Suppressor macrophage (primary cell): ENCODE results near the gene STARD8.
A peak's percentile ranks its signal among the peaks of the same experiment; 100 is the strongest.
"Not testable (repeated sequence)": the region's sequence is repeated elsewhere in the genome, so short reads cannot be mapped to it uniquely, and the experiment has no call there.

ENCODE experiments used
- DNase-seq, 4 experiments: peaks; one replicate each; pipeline ENCODE4 v3.0.0-alpha.2; 2020 to 2022

Gene STARD8

DNA sequence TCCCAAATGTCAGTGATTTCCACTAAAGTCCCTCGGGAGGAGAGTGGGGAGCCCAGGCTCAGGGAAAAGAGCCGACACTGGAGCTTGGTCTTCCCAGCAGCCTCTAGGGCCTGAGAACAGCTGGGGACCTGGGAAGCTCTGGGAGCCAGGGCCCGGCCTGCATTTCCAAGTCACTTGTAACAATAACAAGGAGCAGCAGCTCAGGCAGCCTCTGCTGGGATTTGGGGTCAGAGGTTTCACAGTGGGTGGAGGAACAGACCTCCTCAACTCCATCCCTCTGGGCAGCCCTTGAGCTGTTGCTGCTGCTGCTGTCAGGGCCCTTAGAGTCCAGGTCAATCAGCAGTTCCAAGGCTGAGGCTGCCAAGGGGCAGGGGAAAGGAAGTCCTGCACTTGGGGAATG is 11.1 kb downstream of the STARD8 start:
- DNase-seq, result no peak

DNA sequence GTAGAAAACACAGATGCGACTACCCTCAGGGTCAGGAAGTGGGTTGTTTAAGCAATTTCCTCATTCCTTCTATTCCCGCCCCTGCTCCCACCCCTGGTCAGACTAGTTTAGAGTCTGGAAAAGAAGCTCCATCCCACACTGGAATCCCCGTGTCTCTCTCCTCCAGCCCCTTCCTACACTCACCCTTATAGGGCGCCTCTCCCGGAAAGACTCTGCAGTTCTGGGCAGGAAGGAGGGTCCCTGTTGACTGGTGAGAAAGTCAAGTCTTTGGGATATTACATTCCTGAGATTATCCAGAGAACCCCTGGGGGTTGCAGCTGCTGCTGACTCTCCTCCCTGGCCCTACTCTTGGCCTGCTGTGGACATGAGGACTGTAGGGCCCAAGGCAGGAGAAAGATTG is 11.9 kb downstream of the STARD8 start:
- no peak for DNase-seq

DNA sequence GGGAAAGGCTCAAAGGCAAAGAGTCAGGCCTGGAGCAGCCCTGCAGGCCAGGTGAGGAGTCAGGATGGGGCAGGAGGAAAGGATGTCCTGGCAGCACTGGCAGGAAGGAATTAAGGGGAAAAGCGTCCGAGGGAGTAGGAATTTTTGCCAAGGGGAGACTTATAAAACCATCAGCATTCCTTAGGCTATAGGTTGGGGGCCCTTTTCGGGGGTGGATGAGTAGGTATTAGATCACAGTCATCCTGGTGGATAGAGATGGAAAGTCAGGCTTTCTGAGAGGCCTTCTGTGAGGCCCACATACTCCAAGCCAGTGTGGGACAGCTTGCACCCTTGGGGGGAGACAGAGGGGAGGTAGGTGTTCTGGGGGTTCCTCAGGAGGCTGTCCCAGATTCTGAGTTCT is 12.3 kb downstream of the STARD8 start:
- DNase-seq, result no peak

DNA sequence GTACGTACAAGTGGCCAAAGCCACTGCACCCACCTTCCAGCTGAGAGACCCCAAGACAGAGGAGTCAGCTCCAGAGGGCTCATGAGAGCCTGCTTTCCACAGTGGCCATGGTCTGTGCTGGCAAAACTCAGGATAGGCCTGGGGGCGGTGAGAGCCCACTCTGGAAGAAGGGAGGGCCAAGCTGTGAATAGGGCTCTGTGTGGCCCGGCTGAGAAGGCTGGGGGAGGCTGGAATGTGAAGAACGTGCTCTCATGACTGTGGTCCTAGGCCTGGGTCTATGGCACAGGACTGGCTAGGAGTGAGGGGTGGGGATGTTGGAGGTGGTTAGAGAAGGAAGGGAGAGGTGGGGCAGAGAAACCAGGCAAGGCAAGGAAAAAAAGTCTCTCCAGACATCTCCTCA is 13.3 kb downstream of the STARD8 start:
- no peak for DNase-seq

DNA sequence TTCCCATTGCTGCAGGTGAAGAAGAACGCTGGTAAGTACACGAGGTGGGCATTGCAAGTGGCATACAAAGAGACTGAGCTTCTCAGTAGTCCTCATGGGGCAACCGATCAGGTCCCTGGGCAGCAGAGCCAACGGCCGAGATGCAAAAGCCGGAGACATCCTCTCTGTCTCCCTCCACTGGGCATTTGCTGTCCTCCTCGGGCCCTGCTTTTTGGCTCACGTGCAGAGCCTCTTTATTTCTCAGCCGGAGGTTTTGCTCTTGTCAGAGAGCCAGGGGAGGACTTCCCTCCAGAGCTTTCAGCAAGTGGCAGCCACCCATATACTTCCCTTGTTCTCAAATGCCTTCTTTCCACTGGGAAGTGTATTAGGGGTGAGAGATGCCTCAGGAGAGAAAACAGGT is 18.0 kb downstream of the STARD8 start:
- DNase-seq, result peak; percentile 67 to 78 (median 75)

DNA sequence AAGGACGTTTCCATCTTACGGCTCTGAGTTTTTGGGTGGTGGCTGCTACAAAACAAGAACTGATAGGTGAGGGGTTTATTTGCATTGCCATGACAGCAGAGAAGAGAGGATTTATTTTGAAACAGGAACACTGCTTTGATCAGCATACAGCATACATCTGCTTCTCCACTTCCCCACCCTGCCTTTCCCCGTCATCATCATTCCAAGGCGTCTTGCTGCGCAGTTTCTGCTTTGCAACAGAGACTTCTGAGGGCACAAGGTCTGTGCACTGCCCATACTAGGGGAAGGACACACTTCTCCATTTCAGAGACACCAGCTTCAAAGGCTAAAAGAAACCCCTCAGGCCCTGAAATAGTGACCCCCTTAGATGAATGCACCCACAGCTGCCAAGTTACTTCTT is 19.1 kb downstream of the STARD8 start:
- peak; percentile 79 to 90 (median 84) for DNase-seq

DNA sequence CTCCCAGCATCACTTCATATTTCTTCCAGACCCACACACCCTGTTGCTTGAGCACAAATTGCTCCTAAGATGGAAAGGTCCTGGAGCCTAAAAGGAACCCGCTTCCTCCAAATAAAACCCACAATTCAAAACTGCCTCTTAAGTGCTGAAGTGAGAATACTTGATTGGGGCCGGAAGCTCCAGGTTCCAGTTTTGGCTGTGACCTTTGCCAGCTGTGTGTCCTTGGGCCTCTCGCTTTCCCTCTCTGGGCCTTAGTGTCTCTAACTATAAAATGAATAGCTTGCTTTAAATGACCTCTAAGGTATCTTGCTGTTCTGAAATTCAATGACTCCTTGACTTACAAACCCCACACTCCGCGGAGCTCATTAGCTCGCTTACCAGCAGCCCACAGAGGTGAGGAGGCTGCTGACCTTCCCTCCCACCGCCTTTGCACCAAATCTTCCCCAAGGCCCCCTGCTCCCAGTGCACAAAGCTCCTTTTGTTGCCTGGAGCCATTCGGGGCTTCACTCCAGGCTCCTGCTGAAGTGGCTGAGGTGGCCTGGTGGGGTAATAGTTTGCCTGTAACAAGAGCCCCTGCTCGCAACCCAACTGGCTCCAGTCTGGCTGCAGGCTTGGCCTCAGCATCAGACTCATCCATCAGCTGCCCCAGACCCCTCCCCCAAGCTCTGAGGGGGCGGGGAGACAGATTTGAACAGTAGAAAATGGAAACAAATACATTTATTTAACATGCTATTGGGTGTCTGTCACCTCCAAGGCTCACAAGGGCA is 21.8 kb downstream of the STARD8 start:
- no peak for DNase-seq

DNA sequence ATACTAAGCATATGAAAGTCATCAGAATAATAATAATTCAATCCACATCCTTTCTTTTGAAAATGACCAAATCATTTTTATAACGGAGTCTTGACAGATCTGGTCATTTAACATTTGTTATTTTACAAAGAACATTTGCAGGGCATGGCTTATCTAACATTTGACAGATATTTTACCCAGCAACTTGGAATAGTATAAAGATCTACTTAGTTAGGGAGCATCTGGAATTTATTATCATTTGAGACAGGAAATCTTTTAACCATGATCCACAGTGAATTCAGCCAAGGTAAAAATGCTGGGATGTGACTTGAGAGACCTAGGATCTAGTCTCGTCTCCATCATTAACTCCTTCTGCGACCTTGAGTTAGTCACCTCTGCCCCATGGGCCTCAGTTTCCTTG is 22.4 kb downstream of the STARD8 start:
- DNase-seq, result no peak

DNA sequence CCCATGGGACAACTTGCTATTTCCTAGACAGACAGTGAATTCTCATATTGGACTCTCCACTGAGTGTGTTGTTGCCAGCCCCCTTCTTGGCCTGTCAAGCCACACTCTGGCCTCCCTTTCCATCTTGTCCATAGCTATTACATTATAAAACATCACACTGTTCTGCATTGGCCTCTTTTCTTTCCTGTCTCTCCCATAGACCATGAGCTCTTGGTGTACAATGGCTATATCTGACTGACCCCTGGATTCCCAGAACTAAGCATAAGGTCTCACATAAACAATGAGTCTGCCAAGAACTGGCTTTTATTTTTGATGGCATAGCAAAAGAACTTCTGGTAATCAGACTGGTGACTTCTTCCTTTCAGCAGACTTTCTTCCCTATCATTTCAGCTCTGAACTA is 23.8 kb downstream of the STARD8 start:
- no peak for DNase-seq

DNA sequence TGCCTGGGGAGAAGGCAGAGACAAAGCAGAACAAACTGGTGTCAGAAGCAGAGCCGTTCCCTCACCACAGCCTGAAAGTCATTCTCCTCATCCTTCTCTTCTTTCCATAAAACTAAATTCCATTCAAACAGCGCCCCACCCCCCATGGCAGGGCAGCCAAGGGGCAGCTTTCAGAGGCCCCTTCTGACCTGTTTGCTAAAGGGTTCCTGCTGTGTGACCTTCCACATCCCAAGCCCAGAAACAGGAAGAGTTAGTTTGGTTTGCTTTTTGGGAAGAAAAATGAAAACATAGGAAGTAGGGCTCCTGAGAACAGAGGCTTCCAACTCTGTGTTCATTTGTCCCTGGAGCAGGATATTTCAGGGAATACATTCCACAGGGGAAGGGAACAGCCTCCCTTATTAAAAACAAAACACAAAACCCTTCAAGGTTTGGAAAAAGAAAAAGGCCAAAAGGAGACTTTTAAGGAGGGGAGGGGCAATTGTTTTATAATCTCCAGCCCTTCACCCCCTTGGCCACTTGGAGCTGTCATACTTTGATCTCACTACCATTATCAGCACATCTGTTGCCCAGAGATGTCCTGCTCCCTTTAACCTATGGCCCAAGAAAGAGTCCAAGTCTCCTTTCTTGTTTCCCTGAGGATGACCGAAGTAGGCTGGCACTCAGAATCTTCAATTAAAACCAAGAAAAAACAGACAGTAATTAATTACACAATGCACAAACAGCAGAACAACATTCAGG is 25.3 kb downstream of the STARD8 start:
- DNase-seq, result no peak

DNA sequence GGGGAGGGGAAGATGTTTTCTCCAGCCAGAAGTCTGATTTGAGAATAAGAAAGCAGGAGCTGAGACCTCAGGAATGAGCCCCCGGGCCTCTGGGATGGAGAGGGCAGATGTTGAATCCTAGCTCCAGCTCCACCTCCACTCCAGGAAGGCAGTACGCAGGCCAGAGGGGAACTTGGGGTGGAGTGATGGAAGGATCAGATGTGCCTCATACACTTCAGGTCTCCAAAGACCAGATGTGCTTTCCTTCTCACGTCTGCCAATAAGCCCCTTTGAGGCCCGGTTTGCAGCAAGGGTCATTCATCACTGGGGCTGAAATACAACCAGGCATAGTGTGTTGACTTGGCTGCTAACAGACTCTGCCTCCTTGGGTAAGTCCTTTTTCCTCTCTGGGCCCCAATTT is 28.1 kb downstream of the STARD8 start:
- no peak for DNase-seq

DNA sequence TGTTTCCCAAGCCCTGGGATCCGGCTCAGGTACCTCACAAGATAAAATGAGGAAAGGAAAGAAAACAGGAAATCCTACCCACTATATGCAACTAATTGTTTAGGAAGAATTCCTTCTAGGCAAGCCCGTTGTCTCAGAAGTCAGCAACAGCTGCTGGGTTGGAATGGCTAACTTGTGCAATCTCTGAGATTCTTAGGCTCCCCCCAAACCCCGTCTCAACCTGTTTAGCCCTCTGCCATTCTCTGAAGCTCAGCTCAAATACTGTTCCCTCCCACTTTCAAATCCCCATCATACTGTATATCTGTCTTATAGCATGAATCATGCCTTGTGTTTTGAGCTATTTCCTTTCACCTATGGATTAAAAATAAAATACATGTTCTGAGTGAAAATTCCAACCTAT is 28.9 kb downstream of the STARD8 start:
- DNase-seq, result no peak

DNA sequence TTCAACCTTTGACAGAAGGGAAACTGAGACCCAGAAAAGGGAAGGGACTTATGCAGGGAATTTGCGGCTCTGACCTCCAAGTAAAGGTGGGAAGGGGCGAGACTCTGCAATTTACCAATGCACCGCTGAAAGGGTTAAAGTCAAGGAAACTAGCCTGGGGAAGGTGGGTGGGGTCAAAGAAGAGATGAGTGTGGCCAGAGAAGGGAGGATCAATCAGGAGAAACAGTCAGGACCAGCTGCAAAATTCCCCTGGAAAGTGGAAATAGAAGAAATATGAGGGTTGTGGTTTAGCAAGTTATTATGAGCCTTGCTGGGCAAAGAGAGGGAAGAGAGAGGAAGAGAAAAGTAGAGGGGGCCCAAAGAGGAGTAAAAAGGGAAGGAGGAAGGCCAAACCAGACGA is 30.5 kb downstream of the STARD8 start:
- DNase-seq, result no peak

DNA sequence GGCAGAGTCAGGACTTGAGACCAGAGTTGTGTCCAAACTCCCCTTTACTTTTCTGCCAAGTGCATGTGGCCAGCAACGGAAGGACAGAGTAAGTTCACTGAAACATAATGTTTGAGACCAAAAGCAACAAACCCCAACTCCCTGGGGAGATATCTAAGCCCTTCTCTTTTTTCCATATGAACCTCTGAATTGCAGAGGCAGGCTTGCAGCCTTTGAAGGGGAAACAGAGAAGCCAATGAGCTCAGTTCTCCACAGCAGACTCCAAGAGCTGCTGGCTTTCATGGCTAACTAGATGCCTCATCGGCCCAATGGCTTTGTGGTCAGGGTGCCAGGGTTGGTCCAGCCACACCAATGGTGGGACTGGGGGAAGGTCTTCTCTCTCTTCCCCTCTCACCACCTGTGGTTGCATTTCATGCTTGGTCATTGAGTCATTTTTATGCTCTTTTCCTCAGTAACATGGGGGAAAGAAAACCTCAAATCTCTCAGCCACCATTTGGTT is 34.0 kb downstream of the STARD8 start:
- peak in 2 of 4 experiments; percentile 31 to 36 for DNase-seq

DNA sequence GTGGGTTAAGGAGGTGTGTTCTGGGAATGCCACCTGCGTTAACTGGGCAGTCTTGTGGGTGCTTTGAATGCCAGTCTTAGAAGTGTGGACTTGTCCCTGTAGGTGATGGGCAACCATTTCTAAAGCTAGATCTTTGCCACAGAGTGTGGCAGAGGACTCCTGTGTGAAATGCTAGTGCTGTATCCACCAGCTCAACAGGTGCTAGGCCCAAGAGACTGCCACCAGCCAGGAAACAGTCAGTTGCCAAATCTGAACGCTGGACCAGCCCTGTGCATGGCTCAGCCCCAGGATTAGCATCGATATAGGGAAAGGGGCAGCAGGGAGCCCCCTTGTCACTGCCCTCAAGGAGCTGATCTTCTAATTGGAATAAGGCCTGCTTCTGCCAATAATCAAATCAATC is 35.3 kb downstream of the STARD8 start:
- no peak for DNase-seq

DNA sequence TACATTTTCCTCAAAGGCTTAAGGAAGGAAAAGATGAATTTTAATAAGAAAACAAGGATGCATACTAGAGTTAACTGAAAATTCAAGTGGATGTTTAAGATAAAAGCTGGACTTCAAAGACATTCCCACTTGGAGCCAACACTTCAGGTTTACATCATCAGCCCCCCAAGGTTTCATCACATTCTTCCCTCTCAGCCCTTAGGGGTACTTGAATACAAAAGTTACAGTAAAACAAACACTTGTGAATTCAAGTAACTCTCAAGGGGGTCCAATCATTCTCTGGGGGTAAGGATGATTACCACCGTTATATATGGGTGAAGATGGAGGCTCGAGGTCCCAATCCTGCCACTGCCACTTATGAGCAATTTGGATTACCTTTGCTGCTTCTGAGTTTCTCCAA is 36.1 kb downstream of the STARD8 start:
- no peak for DNase-seq

DNA sequence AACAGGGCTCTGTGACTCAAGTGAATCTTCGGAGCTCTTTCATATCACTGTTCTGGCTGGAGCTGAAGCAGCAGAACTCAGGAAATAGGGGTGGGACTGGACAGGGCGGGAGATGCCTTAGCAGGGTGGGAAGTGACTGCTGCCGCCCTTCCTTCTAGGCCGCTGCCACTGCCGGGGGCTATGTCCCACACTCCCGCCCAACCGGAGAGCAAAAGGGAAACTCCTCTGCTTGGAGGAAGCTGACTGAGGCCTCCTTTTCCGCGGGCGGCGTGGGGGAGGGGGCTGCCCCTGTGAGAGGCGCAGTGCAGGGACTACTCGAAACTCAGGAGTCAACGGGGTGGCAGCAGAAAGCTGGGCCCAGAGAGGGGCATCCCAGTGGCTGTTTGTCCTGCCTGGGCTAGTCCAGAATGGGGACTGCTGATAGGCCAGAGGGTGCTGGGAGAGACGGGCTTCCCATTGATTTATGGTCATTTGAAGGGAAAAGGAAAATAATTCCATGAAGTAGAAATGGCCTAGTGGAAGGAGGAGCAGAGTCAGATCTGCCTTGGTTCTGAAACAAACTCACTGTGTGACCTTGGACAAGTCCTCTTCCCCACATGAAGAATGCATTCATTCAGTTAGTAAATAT is 36.9 kb downstream of the STARD8 start:
- DNase-seq, result peak; percentile 56 to 85 (median 78)

DNA sequence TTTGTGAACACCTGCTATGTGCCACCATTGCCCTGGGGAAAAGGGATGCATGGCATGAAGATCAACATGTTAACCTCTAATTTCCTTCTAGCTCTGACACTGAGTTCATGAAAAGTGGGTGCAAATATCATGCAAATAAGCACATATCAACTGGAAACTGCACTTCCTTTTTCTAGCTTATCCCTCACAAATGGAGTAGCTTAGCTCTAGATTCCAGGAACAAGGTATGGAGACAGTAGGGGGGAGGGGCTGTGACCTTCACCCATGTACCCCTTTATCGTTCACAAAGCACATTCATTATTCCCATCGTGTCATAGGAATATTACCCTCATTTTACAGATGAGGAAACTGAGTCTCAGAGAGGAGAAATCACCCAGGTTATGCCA is 37.4 kb downstream of the STARD8 start:
- peak in 2 of 4 experiments; percentile 23 to 37 for DNase-seq

DNA sequence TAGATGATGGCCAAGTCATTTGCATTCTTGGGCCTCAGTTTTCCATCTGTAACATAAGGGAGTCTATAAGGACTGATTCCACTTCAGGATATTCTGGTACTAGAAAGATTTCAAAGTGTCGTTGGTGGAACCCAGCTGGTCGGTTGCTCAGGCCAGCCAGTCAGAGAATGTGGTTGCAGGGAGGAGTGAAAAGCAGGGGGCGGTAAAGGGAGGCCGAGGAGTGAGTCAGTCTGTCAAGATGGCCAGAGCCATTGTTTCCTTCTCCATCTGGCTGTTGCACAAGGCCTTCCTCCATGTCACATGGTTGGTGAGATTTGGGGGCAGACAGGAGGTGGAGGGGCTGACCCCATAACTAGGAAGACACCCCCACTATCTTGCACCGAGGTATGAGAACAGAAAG is 38.2 kb downstream of the STARD8 start:
- peak; percentile 65 to 82 (median 79) for DNase-seq

DNA sequence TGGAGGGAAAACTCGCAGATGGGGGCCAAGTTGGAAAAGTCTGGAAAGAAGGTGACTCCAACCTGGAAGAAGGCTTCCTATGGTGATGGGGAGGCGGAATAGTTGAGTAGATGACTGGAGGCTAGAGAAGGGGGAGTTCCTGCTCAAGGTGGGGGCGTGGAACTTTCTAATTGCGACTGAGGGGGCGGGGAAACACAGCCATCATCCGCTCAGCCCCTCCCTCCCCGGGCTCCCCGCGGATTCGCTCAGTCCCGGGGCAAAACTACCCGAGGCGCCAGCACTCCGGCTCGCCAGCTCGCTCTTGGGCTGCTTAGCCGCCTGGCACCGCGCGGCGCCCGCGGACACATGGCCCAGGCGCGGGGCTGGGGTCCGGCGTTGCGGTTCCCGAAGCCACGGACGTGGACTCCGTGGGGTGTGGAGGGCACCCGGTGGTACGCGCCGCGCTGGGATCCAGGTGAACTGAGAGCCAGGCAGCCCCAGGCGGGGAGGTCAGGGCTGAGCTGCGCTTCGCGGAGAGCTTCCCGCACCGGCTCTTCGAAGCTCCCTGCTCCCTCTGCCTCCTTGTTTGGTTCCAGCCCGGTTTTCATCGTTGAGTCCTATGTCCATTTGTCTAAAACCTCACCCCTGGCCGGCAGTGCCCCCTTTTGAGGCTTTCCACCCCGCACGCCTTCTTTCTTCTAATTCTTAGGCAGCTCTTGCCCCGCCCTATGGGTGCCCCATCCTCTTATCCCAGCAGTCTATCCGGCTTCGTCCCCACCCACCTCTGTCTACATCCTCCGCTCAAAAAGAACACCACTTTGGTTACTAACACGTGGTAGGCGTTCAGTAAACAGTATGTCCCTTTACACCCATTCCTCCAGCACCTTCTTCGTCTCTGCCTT is 38.9 kb downstream of the STARD8 start:
- DNase-seq, result peak; percentile 70 to 84 (median 76)

DNA sequence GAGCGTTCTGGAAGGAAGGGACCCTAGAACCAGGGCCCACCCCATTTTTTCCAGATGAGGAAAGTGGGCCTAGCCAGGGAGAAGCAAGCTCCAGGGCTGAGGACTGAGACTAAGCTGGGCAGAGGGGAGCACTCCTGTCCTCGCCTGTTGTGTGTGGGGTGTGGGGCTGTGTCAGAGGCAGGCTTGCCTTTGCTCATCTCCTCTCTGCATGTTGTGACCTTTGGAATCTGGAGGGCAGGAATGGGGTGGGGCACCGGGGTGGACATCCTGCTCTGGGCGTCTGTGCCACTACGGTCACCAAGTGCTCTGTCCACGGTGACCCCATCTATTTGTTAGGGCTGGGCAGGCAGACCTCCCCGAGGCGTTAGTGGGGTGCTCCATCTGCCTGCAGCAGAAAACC is 41.5 kb downstream of the STARD8 start:
- not testable (repeated sequence) for DNase-seq

DNA sequence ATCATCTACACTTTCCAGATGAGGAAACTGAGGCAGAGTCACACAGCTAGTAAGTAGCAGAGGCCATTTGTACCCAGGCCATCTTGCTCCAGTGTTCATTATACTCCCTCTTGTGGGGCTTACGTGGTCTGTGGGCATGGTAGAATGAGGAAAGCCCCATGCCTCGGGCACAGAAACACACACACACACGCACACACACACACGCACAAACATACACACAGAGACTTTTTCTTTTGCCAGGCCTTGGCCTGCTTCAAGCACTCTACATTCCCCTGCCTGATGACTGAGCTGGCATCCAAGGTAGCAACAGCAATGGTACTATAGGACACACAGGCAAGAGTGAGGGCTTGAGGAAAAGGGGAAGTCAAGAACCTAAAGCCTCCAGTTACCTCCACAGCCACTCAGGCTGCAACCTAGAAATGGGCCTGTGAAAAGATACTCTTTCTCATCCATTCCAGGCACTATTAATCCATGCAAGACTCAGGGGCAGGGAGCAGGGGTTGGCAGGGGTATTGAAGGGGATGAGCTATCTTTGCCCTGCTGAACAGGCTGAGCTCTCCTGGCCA is 43.6 kb downstream of the STARD8 start:
- no peak for DNase-seq
